Brain pericyte (primary cell): ENCODE results near the gene PRR36.

Source experiments
- DNase-seq: peaks from one replicate; pipeline ENCODE4 v3.0.0-alpha.2; 2012; ENCODE audit warnings: low read depth, low spot score

The PRR36 gene

DNA sequence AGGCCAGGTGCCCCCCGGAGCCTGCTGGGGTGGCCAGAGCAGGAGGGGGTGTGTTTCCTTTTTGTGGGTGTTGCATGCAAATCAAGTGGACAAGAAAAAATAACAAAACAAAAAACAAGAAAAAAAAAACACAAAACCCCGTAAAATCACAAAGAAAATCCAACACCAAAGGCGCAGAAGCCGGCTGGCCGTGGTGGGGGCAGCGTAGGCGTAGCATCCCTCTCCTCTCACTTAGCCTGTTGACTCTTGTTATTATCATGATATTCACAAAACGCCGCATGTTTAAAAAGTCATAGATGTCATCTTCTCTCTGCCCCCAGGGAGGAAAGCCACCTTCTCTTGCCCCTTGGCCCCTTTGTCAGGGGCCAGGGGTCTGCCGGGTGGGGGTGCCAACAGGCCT, 39.5 kb upstream of the PRR36 start:
- no peak for DNase-seq

DNA sequence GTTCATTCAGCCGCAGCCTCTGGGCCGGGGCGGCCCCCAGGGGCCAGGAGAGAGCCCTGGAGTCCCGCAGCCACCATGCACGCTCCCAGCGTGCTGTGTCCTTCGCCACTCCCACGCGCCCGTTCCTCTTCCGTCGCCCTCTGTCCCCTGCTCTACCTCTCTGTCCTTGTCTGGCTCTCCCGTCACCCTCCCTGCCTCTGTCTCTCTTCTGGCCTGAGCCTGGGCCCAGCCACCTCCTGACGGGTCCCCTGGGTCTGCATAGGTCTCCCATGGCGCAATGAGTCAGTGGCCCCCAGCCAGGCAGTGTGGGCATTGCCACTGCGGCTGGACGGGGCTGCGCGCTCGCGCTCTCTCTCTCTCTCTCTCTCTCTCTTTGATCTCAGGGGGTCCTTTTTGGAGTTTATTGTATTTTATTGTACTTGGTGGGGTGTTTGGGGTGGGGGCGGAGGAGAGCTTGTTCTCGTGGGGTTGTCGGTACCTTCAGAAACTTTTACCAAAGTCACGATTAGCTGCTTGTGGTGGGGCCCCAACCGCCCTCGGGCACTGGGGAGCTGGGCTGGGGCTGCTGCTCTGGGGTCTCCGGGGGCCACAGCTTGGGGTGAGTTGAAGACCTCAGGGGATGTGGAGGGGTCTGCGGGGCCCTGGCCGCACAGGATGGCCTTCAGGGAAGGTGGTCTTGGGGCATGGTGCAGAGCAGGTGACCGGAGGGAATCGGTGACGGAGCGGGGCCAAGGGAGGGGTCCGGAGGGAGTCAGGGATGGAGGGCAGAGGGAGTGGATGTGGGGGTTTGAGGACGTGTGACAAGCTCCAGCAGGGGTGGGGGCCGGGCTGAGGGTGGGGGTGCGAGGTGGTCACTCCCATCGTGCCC, 38.7 kb upstream of the PRR36 start:
- no peak for DNase-seq

DNA sequence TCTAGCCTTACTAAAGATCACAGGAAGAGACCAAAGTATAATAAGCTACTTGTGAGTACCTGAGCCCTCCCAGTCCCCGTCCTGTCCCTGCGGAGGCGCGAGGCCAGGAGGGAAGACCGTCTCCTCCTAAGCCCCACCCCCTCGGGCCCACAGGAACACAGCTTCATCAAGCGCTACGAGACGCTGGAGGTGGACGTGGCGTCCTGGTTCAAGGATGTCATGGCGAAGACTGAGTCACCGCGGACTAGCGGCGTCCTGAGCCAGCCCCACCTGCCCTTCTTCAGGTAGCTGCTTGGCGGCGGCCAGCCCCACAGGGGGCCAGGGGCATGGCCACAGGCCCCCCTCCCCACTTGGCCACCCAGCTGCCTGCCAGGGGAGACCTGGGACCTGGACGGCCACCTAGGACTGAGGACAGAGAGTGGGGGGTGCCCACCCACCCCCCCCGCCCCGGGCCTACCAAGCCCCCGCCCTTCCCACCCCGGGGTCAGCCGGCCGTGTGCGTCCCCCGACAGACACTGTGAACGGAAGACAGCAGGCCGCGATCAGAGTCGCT, 38.0 kb upstream of the PRR36 start:
- DNase-seq = no peak

DNA sequence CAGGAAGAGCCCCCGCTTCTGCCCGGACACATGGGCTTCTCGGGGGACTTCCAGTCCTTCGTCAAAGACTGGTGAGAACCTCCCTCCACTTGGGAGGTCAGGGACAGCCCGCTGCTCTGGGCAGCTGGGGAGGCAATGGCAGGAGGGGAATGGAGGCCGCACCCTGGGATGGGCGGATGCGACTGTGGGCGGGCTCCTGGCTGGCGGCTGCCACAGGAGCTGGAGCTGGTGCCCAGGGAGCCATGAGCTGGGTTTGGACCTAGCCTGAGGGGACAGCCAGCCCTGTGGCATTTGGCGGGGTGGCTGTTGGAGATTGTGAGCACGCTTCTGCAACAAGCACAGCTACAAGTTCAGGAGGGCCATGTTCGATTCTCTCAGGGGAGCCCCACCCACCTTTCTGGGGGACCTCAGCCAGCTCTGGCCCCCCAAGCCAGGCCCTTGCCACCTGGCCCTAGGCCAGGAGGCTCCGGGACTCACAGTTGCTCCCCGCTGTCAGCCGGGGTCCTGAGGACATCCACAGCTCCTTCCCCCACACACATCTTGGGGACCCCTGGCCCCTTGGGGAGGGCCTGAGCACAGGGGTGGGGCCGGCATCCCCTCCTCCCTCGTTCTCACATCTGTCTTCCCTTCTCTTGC, 37.4 kb upstream of the PRR36 start:
- no peak for DNase-seq

DNA sequence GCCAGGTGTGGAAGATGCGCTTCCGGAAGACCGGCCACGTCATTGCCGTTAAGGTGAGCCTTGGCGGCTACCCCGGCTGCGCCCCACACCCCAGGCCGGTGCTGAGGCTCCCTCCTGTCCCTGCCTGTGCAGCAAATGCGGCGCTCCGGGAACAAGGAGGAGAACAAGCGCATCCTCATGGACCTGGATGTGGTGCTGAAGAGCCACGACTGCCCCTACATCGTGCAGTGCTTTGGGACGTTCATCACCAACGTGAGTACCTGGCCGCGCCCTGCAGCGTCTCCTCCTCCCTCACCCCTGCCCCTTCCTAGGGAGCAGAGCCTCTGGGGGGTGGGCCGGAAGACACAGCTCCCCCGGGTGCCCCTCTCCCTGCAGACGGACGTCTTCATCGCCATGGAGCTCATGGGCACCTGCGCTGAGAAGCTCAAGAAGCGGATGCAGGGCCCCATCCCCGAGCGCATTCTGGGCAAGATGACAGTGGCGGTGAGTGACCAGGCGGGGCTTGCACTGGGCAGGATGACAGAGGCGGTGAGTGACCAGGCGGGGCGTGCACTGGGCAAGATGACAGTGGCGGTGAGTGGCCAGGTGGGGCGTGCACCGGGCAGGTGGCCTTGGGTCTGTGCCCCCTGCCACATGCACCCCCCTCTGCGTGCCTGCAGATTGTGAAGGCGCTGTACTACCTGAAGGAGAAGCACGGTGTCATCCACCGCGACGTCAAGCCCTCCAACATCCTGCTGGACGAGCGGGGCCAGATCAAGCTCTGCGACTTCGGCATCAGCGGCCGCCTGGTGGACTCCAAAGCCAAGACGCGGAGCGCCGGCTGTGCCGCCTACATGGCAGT, 36.4 kb upstream of the PRR36 start:
- DNase-seq = no peak

DNA sequence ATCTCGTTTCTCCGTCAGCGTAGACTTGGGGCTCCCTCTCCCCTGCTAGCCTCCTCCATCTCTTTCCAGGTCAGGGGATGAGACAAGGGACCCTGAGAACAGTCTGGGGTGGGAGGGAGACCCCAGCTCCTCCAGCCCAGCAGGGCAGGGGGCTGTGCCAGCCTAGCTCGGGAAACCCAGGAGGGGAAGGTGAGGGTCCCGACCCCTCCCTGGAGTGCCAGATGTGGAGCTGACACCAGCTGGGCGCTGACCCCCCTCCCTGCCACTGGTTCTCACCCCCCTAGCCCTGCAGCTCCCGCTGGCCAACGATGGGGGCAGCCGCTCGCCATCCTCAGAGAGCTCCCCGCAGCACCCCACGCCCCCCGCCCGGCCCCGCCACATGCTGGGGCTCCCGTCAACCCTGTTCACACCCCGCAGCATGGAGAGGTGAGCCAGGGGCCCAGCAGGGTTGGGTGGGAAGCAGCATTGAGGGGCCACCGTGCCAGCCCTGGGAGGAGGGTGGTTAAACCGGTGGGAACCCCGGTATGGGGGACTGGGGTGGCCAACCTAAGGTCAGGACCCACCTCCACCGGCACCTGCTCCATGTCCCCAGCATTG, 35.4 kb upstream of the PRR36 start:
- no peak for DNase-seq

DNA sequence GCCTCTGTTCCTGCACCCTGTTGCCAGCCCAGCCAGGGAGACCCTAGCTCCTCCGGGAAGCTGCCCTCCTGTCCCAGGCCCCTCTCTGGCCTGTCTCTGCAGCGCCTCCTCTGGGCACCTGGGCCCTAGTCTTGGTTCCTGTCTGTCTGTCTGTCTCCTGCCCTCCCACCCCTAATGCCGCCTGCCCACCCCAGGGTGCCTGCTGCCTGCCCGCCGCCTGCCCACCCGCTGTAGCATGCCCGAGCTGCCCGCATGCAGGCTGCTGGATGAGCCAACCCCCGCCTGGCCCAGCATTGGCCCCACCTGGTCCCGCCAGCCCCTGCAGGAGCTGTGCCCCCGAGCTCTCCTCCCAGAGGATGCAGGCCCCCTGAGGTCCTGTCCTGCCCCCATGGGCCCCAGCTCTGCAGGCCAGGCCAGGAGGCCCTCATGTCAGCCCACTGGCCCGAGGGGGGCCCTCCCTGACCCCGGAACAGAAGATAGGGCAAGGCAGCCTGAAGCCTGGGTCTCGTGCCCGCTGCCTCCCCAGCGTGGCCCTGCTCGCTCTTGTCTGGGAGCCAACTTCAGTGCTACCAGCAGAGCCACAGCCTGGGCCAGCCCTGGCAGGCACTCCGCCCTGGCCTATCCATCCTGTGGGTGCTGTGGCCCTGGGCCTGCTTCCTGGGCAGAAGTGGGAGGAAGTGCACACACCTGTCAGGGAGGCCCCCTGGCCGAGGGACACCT, 34.7 kb upstream of the PRR36 start:
- no peak for DNase-seq

DNA sequence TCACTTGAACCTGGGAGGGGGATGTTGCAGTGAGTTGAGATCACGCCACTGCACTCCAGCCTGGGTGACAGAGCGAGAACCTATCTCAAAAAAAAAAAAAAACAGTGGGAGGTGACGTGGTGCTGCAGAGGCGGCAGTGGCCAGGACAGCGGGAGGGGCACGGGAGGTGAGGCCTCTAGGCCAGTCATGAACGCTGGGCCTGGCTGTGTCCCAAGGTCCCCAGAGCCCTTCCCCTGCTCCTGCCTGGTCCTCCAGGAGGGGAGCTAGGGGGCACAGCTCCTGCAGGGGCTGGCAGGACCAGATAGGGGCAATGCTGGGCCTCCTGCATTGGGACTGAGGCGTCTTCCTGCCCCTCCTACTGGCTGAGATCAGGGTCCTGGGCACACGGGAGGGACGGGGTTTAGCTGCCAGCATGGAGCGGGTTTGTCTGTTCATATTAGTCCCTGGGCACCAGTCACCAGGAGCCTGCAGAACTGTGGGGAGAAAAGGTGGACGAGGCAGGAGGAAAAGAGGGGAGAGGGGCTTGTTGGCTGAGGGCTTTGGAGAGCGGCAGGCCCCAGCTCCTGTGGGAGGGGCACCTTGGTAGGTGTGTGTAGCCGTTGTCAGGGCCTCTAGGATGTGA, 34.0 kb upstream of the PRR36 start:
- no peak for DNase-seq

DNA sequence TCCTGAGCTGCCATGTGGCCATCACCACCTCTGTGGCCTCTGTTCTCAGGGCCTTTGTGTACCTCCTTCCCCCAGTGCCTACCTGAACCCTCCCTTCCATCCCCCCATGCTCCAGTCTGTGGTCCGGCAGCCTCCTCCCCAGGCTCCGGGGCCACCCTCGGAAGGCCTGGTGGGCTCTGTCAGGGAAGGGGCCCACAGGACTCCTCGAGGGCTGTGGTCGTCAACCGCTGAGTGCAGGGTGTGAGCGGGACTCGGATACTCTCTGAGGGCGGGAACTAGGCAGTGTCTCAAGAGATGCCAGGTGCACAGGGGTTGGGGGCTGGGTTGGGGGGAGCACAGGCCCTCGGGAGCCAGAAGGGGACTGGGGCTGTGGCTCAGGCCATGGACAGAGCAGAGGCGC, 33.4 kb upstream of the PRR36 start:
- DNase-seq = no peak

DNA sequence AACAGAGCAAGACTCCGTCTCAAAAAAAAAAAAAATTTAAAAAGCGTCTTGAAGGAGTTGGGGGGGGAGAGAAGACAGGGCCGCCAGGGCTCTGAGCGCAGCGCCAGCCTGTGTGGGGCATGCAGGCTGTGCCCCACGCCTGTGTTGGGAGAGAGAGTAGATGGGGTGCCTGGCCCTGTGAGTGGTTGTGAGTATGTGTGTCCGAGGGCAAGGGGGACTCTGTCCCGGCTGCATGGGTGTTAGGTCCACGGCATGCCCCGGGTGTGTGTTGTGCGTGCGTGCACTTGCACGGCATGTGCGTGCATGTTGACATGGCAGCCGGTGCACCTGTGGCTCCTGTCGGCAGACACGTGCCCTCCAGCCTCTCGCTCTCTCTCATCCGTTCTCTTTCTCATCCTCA, 32.9 kb upstream of the PRR36 start:
- no peak for DNase-seq

DNA sequence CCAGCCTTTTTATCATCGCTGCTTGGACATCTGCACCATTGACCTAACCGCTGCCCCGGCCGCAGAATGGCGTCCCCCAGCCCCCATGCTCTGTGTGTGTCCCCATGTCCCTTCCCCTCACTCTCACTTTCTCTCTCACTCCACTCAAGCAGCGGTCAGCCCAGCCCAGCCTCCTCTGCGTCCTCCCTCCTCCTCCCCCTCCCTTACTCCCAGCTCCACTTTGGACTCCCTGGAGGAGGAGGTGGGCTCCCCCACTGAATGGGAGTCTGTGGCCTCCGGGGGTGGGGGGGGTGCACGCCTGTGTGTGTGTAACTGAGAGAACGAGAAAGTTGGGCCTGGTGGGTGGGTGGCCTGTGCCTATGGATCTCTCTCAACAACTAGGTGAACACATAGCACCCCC, 31.7 kb upstream of the PRR36 start:
- no peak for DNase-seq

DNA sequence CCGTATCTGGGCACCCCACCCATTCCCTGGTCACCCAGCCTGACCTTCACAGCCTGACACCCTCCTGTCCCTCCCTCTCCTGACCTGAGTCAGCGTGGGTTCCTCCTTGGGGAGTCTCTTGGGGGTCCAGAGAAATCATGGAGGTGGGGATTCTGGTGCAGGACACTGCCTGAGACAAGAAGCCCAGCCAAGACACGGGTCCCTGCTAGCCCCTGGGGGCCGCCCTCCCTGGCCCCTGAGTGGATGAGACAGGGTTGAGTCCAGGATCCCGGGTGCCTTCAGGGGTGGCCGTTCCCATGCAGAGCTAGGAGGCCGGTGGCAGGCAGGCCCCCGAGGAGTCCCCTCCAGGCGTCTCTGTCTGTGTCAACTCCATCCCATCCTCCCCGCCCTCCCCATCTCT, 31.1 kb upstream of the PRR36 start:
- no peak for DNase-seq

DNA sequence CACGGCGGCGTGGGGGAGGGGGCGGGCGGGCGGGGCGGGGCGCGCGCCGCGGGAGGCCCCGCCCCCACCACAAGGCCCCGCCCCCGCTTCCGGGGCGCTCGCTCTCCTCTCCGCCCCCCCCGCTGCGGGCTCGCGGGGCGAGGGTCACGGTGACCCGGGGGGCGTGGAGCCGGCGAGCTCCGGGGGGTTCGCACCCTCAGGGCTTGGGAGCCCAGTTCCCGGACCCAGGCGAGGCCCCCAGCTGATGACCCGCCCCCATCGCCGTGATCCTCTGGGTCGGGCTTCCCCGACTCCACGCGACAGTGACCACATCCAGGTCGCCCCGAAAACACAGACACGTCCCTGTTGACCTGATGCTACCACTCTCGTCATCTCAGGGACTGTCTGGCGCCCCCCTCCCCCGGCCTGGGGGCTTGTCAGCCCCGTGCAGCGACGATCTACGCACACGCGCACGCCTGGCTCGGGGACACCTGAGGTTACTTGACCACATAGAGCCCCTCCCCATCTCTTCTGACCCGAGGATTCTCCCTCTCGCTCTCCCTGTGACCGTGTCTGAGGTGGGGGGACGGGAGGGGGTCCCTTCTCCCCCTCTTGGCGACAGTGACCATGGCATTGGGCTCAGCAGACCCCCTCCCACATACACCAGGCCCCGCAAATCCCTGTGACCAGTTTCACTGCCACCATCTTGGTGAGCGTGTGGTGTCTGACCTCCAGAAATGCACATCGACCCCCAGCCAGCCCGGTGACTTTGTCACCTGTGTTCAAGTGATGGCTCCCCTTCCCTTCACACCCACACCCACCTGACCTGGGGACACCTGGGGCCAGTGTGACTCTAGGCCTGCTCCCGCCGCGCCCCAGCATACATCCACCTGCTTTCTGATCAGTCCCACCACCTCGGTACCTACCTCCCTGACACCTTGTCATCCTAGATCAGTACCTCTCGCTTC, 30.2 kb upstream of the PRR36 start:
- no peak for DNase-seq

DNA sequence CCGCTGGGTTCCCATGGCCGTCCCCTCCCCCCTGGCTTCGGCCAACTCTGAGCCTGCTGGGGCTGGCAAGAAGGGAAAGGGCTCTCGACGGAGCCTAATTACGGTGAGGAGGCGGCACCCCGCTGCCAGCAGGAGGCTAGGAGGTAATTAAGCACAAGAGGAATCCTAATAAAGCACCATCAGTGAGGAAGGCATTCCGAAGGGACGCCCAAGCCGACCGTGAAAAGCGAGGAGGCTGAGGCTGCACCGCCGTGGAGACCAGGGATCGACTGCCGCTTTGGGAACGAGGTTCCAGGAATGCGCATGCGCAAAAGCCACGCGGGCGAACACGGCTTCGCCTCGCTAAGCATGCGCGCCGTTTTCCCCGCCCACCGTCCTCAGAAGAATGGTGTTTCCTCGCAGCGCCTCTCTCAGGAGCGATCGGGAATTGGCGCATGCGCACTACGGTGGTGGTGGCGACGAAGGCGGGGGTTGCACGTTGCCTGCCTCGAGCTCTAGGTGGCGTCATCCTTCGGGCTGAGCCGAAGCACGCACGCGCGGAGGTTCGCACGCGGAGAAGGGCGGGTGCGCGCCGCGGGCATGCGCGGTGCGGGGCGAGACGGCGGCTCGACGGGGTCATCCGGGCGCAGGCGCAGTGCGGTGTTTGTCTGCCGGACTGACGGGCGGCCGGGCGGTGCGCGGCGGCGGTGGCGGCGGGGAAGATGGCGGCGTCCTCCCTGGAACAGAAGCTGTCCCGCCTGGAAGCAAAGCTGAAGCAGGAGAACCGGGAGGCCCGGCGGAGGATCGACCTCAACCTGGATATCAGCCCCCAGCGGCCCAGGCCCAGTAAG, 29.3 kb upstream of the PRR36 start, which contains the start of gene MAP2K7:
Gene MAP2K7 (plus strand): TSS at position 634 of the 830 bp plus-strand sequence. CDS start 68 bp downstream, at position 702.
- peak; percentile 100 for DNase-seq

DNA sequence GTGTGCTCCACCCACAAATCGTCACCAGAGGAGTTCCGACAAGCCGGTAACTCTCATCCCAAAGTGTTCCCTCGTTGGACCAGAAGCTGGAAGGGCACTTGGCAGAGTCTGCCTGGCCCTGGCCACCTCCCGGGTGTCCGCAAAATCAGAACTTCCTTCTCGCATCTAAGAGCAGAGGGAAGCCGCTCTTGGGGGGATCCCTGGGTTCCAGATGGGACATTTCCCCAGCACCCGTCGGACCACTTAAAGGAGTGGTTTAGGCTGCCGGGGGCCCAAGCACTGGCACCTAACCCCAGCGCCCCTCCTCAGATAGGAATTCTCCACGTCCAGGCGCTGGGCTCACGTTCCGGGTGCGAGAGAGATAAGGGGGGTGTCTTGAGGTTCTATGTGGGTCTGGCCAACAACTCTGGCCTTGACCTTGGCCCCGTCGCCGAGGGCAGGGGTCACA, 28.6 kb upstream of the PRR36 start:
- DNase-seq = no peak

DNA sequence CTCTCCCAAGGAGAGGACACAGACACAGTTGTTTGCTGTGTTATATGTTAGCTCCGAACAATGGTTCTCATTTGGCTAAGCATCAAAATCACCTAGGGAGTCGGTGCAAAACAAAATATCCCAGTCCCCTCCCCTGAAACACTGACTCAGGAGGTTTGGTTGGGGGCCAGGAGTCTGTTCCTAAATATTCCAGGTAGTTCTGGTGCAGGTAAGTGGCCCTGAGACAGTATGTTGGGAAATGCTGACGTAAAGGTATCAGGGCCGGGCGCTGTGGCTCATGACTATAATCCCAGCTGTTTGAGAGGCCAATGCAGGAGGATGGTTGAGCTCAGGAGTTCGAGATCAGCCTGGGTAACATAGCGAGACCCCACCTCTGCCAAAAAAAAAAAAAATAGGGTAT, 27.1 kb upstream of the PRR36 start:
- DNase-seq = no peak

DNA sequence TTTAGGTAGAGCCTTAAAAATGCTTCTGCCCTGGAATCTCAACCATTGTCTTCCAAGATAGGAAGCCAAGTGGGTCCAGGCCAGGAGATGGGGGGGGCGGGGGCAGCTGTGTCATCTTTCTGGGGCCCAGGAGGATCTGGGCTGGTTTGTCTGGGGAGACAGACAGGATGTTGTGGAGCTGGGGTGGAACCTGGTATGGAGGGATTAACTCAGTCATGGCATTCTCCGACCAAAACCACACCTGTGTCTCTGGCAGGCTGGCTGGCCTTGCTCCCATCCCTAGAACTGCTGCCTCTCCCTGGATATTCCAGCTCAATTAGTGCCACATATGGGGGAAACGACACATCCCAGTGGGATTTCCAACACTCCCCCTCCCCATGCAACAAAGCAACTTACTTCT, 26.7 kb upstream of the PRR36 start:
- DNase-seq = no peak

DNA sequence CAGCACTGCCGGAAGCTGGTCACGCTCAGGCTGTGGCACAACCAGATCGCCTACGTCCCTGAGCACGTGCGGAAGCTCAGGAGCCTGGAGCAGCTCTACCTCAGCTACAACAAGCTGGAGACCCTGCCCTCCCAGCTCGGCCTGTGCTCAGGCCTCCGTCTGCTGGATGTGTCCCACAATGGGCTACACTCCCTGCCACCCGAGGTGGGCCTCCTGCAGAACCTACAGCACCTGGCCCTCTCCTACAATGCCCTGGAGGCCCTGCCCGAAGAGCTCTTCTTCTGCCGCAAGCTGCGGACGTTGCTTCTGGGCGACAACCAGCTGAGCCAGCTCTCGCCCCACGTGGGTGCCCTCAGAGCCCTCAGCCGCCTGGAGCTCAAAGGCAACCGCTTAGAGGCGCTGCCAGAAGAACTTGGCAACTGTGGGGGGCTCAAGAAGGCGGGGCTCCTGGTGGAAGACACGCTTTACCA, 26.2 kb upstream of the PRR36 start:
- DNase-seq = no peak
